ENCODE data around the gene TTC17.

Gene TTC17

GRCh38 chr11:43508511-43508918 is 149.8 kb downstream of the TTC17 start:
- no peaks in the 10 kb centered on the region for H3K4me1 ChIP-seq (ENCODE audit: control insufficient read depth, insufficient read depth, low read length)
- ChIA-PET CTCF (no interaction called here), POLR2A (interaction anchor here (0.6 kb wide), 1 partner anchor 199 kb away, joined by 8 read pairs; no protein-coding TSS in a partner anchor)
- H3K9me3 ChIP-seq (ENCODE audit: control insufficient read depth, insufficient read depth, low read depth, low read length): no peaks in the 10 kb centered on the region
- TF ChIP-seq ZNF544 (tag by site-specific recombination; IDR thresholded peaks at IDR 0.05) (no peak), ZNF266 (tag by site-specific recombination; IDR thresholded peaks at IDR 0.05; ENCODE audit: low read depth) (no peak), MZF1 (tag by site-specific recombination; IDR thresholded peaks at IDR 0.05; ENCODE audit: borderline replicate concordance) (no peak), ZNF660 (tag by site-specific recombination; IDR thresholded peaks at IDR 0.05) (no peak), GLI2 (tag by site-specific recombination; IDR thresholded peaks at IDR 0.05; ENCODE audit: borderline replicate concordance, low read depth) (no peak), ZNF362 (tag by site-specific recombination; IDR thresholded peaks at IDR 0.05) (no peak), ZNF121 (tag by site-specific recombination; IDR thresholded peaks at IDR 0.05) (no peak), ZBTB8A (tag by site-specific recombination; IDR thresholded peaks at IDR 0.05) (no peak), ZSCAN4 (tag by site-specific recombination; IDR thresholded peaks at IDR 0.05) (no peak), ZSCAN16 (tag by site-specific recombination; IDR thresholded peaks at IDR 0.05) (no peak), ZNF146 (tag by site-specific recombination; IDR thresholded peaks at IDR 0.05) (no peak)
- H3K27ac ChIP-seq (ENCODE audit: extremely low read depth, low read depth, low read length): no peak overlapping the region
- no peaks in the 10 kb centered on the region for H3K36me3 ChIP-seq (ENCODE audit: control insufficient read depth in 2 of 2, insufficient read depth in 1 of 2, low read length in 2 of 2)
- no peak overlapping the region for H3K4me3 ChIP-seq (ENCODE audit: low read depth, low read length)

GRCh38 chr11:43511959-43512358 is 153.2 kb downstream of the TTC17 start:
- no peaks in the 10 kb centered on the region for H3K4me1 ChIP-seq (ENCODE audit: control insufficient read depth, insufficient read depth, low read length)
- CTCF ChIA-PET: interaction anchor here (0.8 kb wide), 1 partner anchor 340 kb away, joined by 3 read pairs; no protein-coding TSS in a partner anchor
- POLR2A ChIA-PET: no interaction called here

GRCh38 chr11:43515090-43515489 is 156.4 kb downstream of the TTC17 start:
- no peaks in the 10 kb centered on the region for H3K9me3 ChIP-seq (ENCODE audit: control insufficient read depth, insufficient read depth, low read depth, low read length)
- ChIA-PET CTCF (interaction anchor here (0.5 to 1.3 kb wide), 5 partner anchors 11 to 75 kb away, joined by 3 to 9 read pairs (median 3); no protein-coding TSS in a partner anchor), POLR2A (no interaction called here)
- no peak for TF ChIP-seq OVOL3 (tag by site-specific recombination; IDR thresholded peaks at IDR 0.05)
- peak; percentile 50 for TF ChIP-seq ZNF335 (tag by site-specific recombination; conservative IDR thresholded peaks at IDR 0.05)
- no peaks in the 10 kb centered on the region for H3K36me3 ChIP-seq (ENCODE audit: control insufficient read depth in 2 of 2, insufficient read depth in 1 of 2, low read length in 2 of 2)
- H3K4me3 ChIP-seq (ENCODE audit: low read depth, low read length): no peak overlapping the region
- no peaks in the 10 kb centered on the region for H3K4me1 ChIP-seq (ENCODE audit: control insufficient read depth, insufficient read depth, low read length)
- no peak overlapping the region for H3K27ac ChIP-seq (ENCODE audit: extremely low read depth, low read depth, low read length)

More at GRCh38 chr11:43511959-43512358, 153.2 kb downstream of the TTC17 start:
- no peaks in the 10 kb centered on the region for H3K36me3 ChIP-seq (ENCODE audit: control insufficient read depth in 2 of 2, insufficient read depth in 1 of 2, low read length in 2 of 2)
- TF ChIP-seq ZNF837 (tag by site-specific recombination; IDR thresholded peaks at IDR 0.05) (no peak), YY2 (tag by site-specific recombination; IDR thresholded peaks at IDR 0.05) (no peak), ZNF112 (tag by site-specific recombination; IDR thresholded peaks at IDR 0.05) (no peak), ZNF600 (tag by site-specific recombination; IDR thresholded peaks at IDR 0.05) (no peak), ZNF623 (tag by site-specific recombination; IDR thresholded peaks at IDR 0.05) (no peak), ZBTB21 (tag by site-specific recombination; IDR thresholded peaks at IDR 0.05) (no peak), ZBTB17 (tag by site-specific recombination; IDR thresholded peaks at IDR 0.05) (no peak), ZNF10 (tag by site-specific recombination; IDR thresholded peaks at IDR 0.05) (no peak), HOXD13 (CRISPR knock-in tag; IDR thresholded peaks at IDR 0.05; ENCODE audit: borderline replicate concordance) (no peak), ZNF175 (tag by site-specific recombination; IDR thresholded peaks at IDR 0.05) (no peak), ZNF302 (tag by site-specific recombination; IDR thresholded peaks at IDR 0.05; ENCODE audit: low read depth) (no peak), ZNF629 (tag by site-specific recombination; IDR thresholded peaks at IDR 0.05) (no peak)
- no peak overlapping the region for H3K27ac ChIP-seq (ENCODE audit: extremely low read depth, low read depth, low read length)
- no peaks in the 10 kb centered on the region for H3K9me3 ChIP-seq (ENCODE audit: control insufficient read depth, insufficient read depth, low read depth, low read length)
- H3K4me3 ChIP-seq (ENCODE audit: low read depth, low read length): no peak overlapping the region
